Lung (tissue), 12 donors: ENCODE results near the gene ENDOV. TPM values are rescaled to one million over a fixed set of nuclear protein-coding genes. Genes with fewer than 3 reads are reported as not detected.

Experiments used
- ATAC-seq: fragments of 200-7000 bp; cut with Tn5 transposase; one replicate; pipeline ENCODE4 v1.9.1; 2020; ENCODE audit warnings: moderate number of reproducible peaks; ENCODE audit not compliant: insufficient read depth, low FRiP score
- DNase-seq, 3 donors: peaks; one replicate each; pipeline ENCODE4 v3.0.0-alpha.2; 2013 to 2017
- H3K27ac ChIP-seq, 2 donors: one replicate each; pipeline ENCODE4 v1.5.1; 2013; ENCODE audit warnings: mild to moderate bottlenecking in 2 of 2, moderate library complexity in 2 of 2, control low read depth in 1 of 2, inconsistent platforms in 1 of 2, low read depth in 1 of 2, low read length in 1 of 2
- H3K27me3 ChIP-seq, 3 donors: one replicate each; pipeline ENCODE4 v1.5.1; 2013; ENCODE audit warnings: low read length in 2 of 3; ENCODE audit not compliant: control insufficient read depth in 3 of 3, insufficient read depth in 3 of 3
- H3K36me3 ChIP-seq, 4 donors: one replicate each; pipeline ENCODE4 v1.5.1; 2013; ENCODE audit warnings: low read length in 4 of 4, mild to moderate bottlenecking in 1 of 4, moderate library complexity in 1 of 4; ENCODE audit not compliant: control insufficient read depth in 4 of 4, insufficient read depth in 4 of 4
- H3K4me1 ChIP-seq, 5 donors: one replicate each; pipeline ENCODE4 v1.5.1; 2013; ENCODE audit warnings: low read length in 5 of 5, mild to moderate bottlenecking in 2 of 5, moderate library complexity in 1 of 5; ENCODE audit not compliant: control insufficient read depth in 5 of 5, insufficient read depth in 5 of 5
- H3K4me3 ChIP-seq: one replicate; pipeline ENCODE4 v1.5.1; 2013; ENCODE audit warnings: mild to moderate bottlenecking, control low read depth, moderate library complexity
- H3K9ac ChIP-seq, 2 donors: one replicate each; pipeline ENCODE4 v1.5.1; 2013; ENCODE audit warnings: low read length in 2 of 2, control low read depth in 1 of 2; ENCODE audit not compliant: insufficient read depth in 1 of 2
- H3K9me3 ChIP-seq, 4 donors: one replicate each; pipeline ENCODE4 v1.5.1; 2013; ENCODE audit warnings: low read length in 3 of 4, mild to moderate bottlenecking in 1 of 4, moderate library complexity in 1 of 4; ENCODE audit not compliant: control insufficient read depth in 4 of 4, insufficient read depth in 3 of 4
- WGBS, 2 donors: extraction: QIAGEN DNeasy Blood & Tissue Kit; methylation state at CpG; one replicate each; pipeline ENCODE4 v1.1.7; 2013; 5-methylcytosine and 5-hydroxymethylcytosine counted together
- polyA plus RNA-seq, 2 donors: library from polyadenylated mRNA; stranded (reverse); fragments of 200-250 nt; gene quantifications; one replicate each; pipeline ENCODE4 v1.2.1, GENCODE V29; 2013
- total RNA-seq, 2 donors: library from RNA; depleted of rRNA in 1 of 2; stranded (reverse); fragments of >200 nt in 1 of 2; gene quantifications; one replicate each; pipeline ENCODE4 v1.2.1, GENCODE V29; 2014 to 2021
- TF ChIP-seq, protein P1 (sequence below): IDR thresholded peaks from 2 replicates; pipeline ENCODE4 v1.5.1; 2012; ENCODE audit warnings: mild to moderate bottlenecking; ENCODE audit errors: control extremely low read depth, extremely low read depth
- donor health status: control.
- donor health status: control.
- donor health status: Bipolar disorder and iron deficiency.
- donor health status: healthy.
- donor health status: DM: yes; HTN: yes; CAD: no.

The ENDOV gene
- total and polyA plus RNA-seq, 4 donors = 11.8 to 28.8 (median 22.4) TPM

- H3K36me3 ChIP-seq = no peaks in the 10 kb centered on the region
- peaks cover 0 to 7% (median 0%) of the 10 kb centered on the region in 4 donors for H3K9me3 ChIP-seq
- no peak for DNase-seq
- no peak overlapping the region for H3K4me3 ChIP-seq
- H3K27me3 ChIP-seq = peaks cover 24 to 75% (median 51%) of the 10 kb centered on the region in 3 donors
- H3K9ac ChIP-seq = no peak overlapping the region
- ATAC-seq = no peak
- H3K27ac ChIP-seq = no peak overlapping the region
- peaks cover 0 to 27% (median 6%) of the 10 kb centered on the region in 5 donors for H3K4me1 ChIP-seq
- TF ChIP-seq, protein P1, sequence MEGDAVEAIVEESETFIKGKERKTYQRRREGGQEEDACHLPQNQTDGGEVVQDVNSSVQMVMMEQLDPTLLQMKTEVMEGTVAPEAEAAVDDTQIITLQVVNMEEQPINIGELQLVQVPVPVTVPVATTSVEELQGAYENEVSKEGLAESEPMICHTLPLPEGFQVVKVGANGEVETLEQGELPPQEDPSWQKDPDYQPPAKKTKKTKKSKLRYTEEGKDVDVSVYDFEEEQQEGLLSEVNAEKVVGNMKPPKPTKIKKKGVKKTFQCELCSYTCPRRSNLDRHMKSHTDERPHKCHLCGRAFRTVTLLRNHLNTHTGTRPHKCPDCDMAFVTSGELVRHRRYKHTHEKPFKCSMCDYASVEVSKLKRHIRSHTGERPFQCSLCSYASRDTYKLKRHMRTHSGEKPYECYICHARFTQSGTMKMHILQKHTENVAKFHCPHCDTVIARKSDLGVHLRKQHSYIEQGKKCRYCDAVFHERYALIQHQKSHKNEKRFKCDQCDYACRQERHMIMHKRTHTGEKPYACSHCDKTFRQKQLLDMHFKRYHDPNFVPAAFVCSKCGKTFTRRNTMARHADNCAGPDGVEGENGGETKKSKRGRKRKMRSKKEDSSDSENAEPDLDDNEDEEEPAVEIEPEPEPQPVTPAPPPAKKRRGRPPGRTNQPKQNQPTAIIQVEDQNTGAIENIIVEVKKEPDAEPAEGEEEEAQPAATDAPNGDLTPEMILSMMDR = no peak
- 6 to 9% methylated on average over 48 to 51 of the region's 51 CpGs for WGBS, 2 donors
These were observed 63.7 kb downstream of the ENDOV start for GRCh38 chr17:80478487-80479245.

DNA sequence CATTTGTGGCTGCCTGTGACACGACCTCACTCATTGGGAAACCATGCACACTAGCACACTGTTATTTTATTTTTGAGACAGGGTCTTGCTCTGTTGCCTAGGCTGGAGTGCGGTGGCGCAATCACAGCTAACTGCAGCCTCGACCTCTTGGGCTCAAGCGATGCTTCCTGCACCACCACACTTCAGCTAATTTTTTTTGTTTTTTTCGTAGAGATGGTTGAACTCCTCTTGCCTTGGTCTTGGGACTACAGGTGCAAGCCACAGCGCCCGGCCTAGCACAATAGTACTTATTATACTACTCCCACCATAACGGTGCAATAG lies 64.2 kb downstream of the ENDOV start:
- peaks cover 24 to 69% (median 49%) of the 10 kb centered on the region in 3 donors for H3K27me3 ChIP-seq
- TF ChIP-seq, protein P1 = no peak
- H3K4me1 ChIP-seq = peaks cover 0 to 27% (median 6%) of the 10 kb centered on the region in 5 donors
- H3K9me3 ChIP-seq = peaks cover 0 to 7% (median 0%) of the 10 kb centered on the region in 4 donors
- ATAC-seq (no peak), DNase-seq (no peak)
- no peak overlapping the region for H3K4me3 ChIP-seq
- no peaks in the 10 kb centered on the region for H3K36me3 ChIP-seq
- H3K9ac ChIP-seq = no peak overlapping the region
- H3K27ac ChIP-seq = no peak overlapping the region
- 49 to 54% methylated on average over 9 of the region's 9 CpGs for WGBS, 2 donors

GRCh38 chr17:80480248-80480647 lies 65.3 kb downstream of the ENDOV start:
- no peak overlapping the region for H3K9ac ChIP-seq
- DNase-seq = no peak
- 89 to 91% methylated on average over 7 of the region's 7 CpGs for WGBS, 2 donors
- H3K27ac ChIP-seq = no peak overlapping the region
- H3K36me3 ChIP-seq = no peaks in the 10 kb centered on the region
- H3K4me3 ChIP-seq = no peak overlapping the region
- H3K9me3 ChIP-seq = peaks cover 0 to 7% (median 0%) of the 10 kb centered on the region in 4 donors
- H3K4me1 ChIP-seq = peaks cover 0 to 26% (median 0%) of the 10 kb centered on the region in 5 donors
- H3K27me3 ChIP-seq = peaks cover 24 to 59% (median 40%) of the 10 kb centered on the region in 3 donors
- ATAC-seq = no peak
- TF ChIP-seq, protein P1 = no peak
